ENCODE data around the gene ARHGEF2.

Gene ARHGEF2

GRCh38 chr1:155978325-155978972, at the start of gene ARHGEF2:
Gene ARHGEF2 (minus strand): TSS chr1:155978547. CDS start chr1:155978427, 120 bp downstream.
- H3K4me3 ChIP-seq (ENCODE audit: low read depth, low read length), result peak within 1 kb of the TSS; percentile 88
- TF ChIP-seq CTCF (IDR thresholded peaks at IDR 0.05; ENCODE audit: low read depth, low read length, missing control alignments), result peak; percentile 33
- peak; percentile 72 for DNase-seq (ENCODE audit: low read depth)

- DNase-seq (ENCODE audit: low read depth), result no peak
- TF ChIP-seq CTCF (IDR thresholded peaks at IDR 0.05; ENCODE audit: low read depth, low read length, missing control alignments), result no peak
- H3K4me3 ChIP-seq (ENCODE audit: low read depth, low read length), result no peak overlapping the region
Observed at GRCh38 chr1:156026588-156026987, 48.2 kb upstream of the ARHGEF2 start.

GRCh38 chr1:156025876-156026275, 47.5 kb upstream of the ARHGEF2 start:
- no peak overlapping the region for H3K4me3 ChIP-seq (ENCODE audit: low read depth, low read length)
- TF ChIP-seq CTCF (IDR thresholded peaks at IDR 0.05; ENCODE audit: low read depth, low read length, missing control alignments), result peak; percentile 71
- no peak for DNase-seq (ENCODE audit: low read depth)

- no peak for TF ChIP-seq CTCF (IDR thresholded peaks at IDR 0.05; ENCODE audit: low read depth, low read length, missing control alignments)
- no peak for DNase-seq (ENCODE audit: low read depth)
- H3K4me3 ChIP-seq (ENCODE audit: low read depth, low read length), result no peak overlapping the region
Observed at GRCh38 chr1:156024801-156025200, 46.5 kb upstream of the ARHGEF2 start.

GRCh38 chr1:156021954-156022353, 43.6 kb upstream of the ARHGEF2 start:
- DNase-seq (ENCODE audit: low read depth), result no peak
- TF ChIP-seq CTCF (IDR thresholded peaks at IDR 0.05; ENCODE audit: low read depth, low read length, missing control alignments), result no peak
- no peak overlapping the region for H3K4me3 ChIP-seq (ENCODE audit: low read depth, low read length)

- TF ChIP-seq CTCF (IDR thresholded peaks at IDR 0.05; ENCODE audit: low read depth, low read length, missing control alignments), result no peak
- DNase-seq (ENCODE audit: low read depth), result no peak
- no peak overlapping the region; the same call in 1 of the 2 replicates for H3K4me3 ChIP-seq (ENCODE audit: low read depth, low read length)
Observed at GRCh38 chr1:156021093-156021428, 42.7 kb upstream of the ARHGEF2 start.
